Keratinocyte (primary cell): ENCODE results near the gene SLC25A23.

Experiments used
- CTCF ChIP-seq, 3 experiments: IDR thresholded peaks in 1 of 3; conservative IDR thresholded peaks in 1 of 3; optimal IDR thresholded peaks in 1 of 3; 2 replicates in 2 of 3; 3 replicates in 1 of 3; pipeline versions ENCODE3 to v1.5.1; 2011; ENCODE audit warnings: low read length in 3 of 3, mild to moderate bottlenecking in 3 of 3, moderate library complexity in 2 of 3, control low read depth in 1 of 3, inconsistent platforms in 1 of 3; ENCODE audit not compliant: insufficient read depth in 2 of 3; ENCODE audit errors: extremely low read depth in 1 of 3
- EZH2 ChIP-seq: IDR thresholded peaks from one replicate; pipeline ENCODE4 v1.6.1; 2012; ENCODE audit warnings: inconsistent platforms, mild to moderate bottlenecking, low read length, moderate library complexity

- TF ChIP-seq CTCF (optimal IDR thresholded peaks at IDR 0.05 in 1 of 3, IDR thresholded peaks at IDR 0.05 in 1 of 3, conservative IDR thresholded peaks at IDR 0.05 in 1 of 3; ENCODE audit: extremely low read depth in 1 of 3, insufficient read depth in 2 of 3, low read length in 3 of 3): no peak
- no peak for TF ChIP-seq EZH2
Measured at GRCh38 chr19:6442087-6442688, 17.4 kb downstream of the SLC25A23 start.
